Measurements from ENCODE around the gene SEMA6A. TPM values are rescaled to one million over a fixed set of nuclear protein-coding genes. Genes with fewer than 3 reads are reported as not detected.

Gene SEMA6A
- total and polyA plus RNA-seq, 9 of the 15 experiments (the other 6 are each of a cell fraction or from before 2014, with no cell fraction given): 0.04 to 0.42 (median 0.18) TPM; not detected in 5

- ChIA-PET CTCF (ENCODE audit: low intra/inter-chr PET ratio) (no interaction called here), POLR2A (interaction anchor here (0.6 kb wide), 2 partner anchors 66 to 861 kb away, joined by 3 read pairs; no protein-coding TSS in a partner anchor)
- Histone ChIP-seq H3K9me1 (ENCODE audit: control insufficient read depth, insufficient read depth, low read length) (no peaks in the 10 kb centered on the region), H3K79me2 (ENCODE audit: control insufficient read depth, insufficient read depth, low read length) (no peaks in the 10 kb centered on the region), H4K20me1 (replicated peaks; ENCODE audit: control insufficient read depth, insufficient read depth, low read length) (no peaks in the 10 kb centered on the region), H2AFZ (ENCODE audit: low read depth, low read length) (no peak overlapping the region), H3K9ac (ENCODE audit: insufficient read depth in 1 of 2, low read depth in 2 of 2, low read length in 2 of 2) (no peak overlapping the region), H3K36me3 (ENCODE audit: control insufficient read depth, insufficient read depth, low read length) (no peaks in the 10 kb centered on the region), H3K4me2 (ENCODE audit: insufficient read depth, low read length) (no peak overlapping the region), H3K4me3 (no peak overlapping the region), H3K27ac (ENCODE audit: extremely low read depth, low read depth, low read length) (no peak overlapping the region), H3K9me3 (replicated peaks; ENCODE audit: control insufficient read depth, insufficient read depth, low read depth, low read length) (no peaks in the 10 kb centered on the region), H3K27me3 (ENCODE audit: control insufficient read depth in 2 of 2, insufficient read depth in 2 of 2, low read length in 2 of 2) (no peaks in the 10 kb centered on the region), H3K4me1 (replicated peaks in 1 of 2; ENCODE audit: control insufficient read depth in 2 of 2, insufficient read depth in 2 of 2, low read length in 2 of 2) (no peaks in the 10 kb centered on the region)
- no peak for DNase-seq (ENCODE audit: extremely low read depth in 1 of 4, low spot score in 3 of 4)
- no peak for ATAC-seq
- BruUV-seq (replicated peaks): no TSS peak
- no peak for FAIRE-seq
- in situ Hi-C loops (cut with MboI): no loop called here
- intact Hi-C loops (cut with micrococcal nuclease): no loop called here
- TF ChIP-seq HDAC3 (IDR thresholded peaks at IDR 0.05; ENCODE audit: borderline replicate concordance, partially characterized antibody) (no peak), TFAM (CRISPR knock-in tag; conservative IDR thresholded peaks at IDR 0.05) (no peak), ATF2 (CRISPR knock-in tag; IDR thresholded peaks at IDR 0.05) (no peak), CEBPB (tag; IDR thresholded peaks at IDR 0.05) (no peak), TCF7 (IDR thresholded peaks at IDR 0.05; ENCODE audit: borderline replicate concordance) (no peak), ZNF699 (CRISPR knock-in tag; IDR thresholded peaks at IDR 0.05; ENCODE audit: insufficient replicate concordance) (no peak)
- 0% methylated on average over 6 of the region's 6 CpGs for WGBS (ENCODE audit: insufficient coverage, low coverage, missing lambda C conversion rate)
These were observed 65.8 kb downstream of the SEMA6A start for GRCh38 chr5:116508835-116509234.

Measured in K562 (cell line).